Endothelial cell of coronary artery (primary cell): Measurements from ENCODE around the gene SDHD. TPM values are rescaled to one million over a fixed set of nuclear protein-coding genes. Genes with fewer than 3 reads are reported as not detected.

Source experiments
- total RNA-seq: library from RNA; depleted of rRNA; stranded (reverse); fragments of >200 nt; gene quantifications from 2 replicates; pipeline ENCODE4 v1.2.3, GENCODE V29; 2014

Gene SDHD
- total RNA-seq: 117 and 119 TPM in 2 replicates

GRCh38 chr11:112086422-112087191 is at the start of gene SDHD, which contains the start of gene TIMM8B:
TSS of gene SDHD (plus strand) at chr11:112086873. CDS start at chr11:112086908, 35 bp downstream.
TSS of gene TIMM8B (minus strand) at chr11:112086756. CDS start at chr11:112086723, 33 bp downstream.

GRCh38 chr11:112073941-112074811 is 12.5 kb upstream of the SDHD start, which contains the start of the genes NKAPD1 and PIH1D2:
TSS of gene NKAPD1 (plus strand) at chr11:112074299. CDS start at chr11:112075575, 1,276 bp downstream.
TSS of gene PIH1D2 (minus strand) at chr11:112074017. CDS start at chr11:112073174, 843 bp downstream.

Other genes with a start within 250 kb of the SDHD start
- gene ALG9, start 215.3 kb upstream of the SDHD start, total RNA-seq: 22.7 and 24.2 TPM in 2 replicates
- 2.2 and 2.5 TPM in 2 replicates for gene FDXACB1, start 207.7 kb upstream of the SDHD start, total RNA-seq
- gene CFAP68, start 207.3 kb upstream of the SDHD start, total RNA-seq: 3.9 and 5.1 TPM in 2 replicates
- gene CRYAB, start 175.1 kb upstream of the SDHD start, total RNA-seq: 0.18 and 5.7 TPM in 2 replicates
- 0.28 TPM in 1 of 2 replicates, not detected in the other for gene HSPB2, start 174.1 kb upstream of the SDHD start, total RNA-seq
- gene C11orf52, start 168.0 kb upstream of the SDHD start, total RNA-seq: 0.09 TPM in 1 of 2 replicates, not detected in the other
- gene DIXDC1, start 149.5 kb upstream of the SDHD start, total RNA-seq: 19.4 and 22.6 TPM in 2 replicates
- gene DLAT, start 61.5 kb upstream of the SDHD start, total RNA-seq: 30.9 and 34.5 TPM in 2 replicates
- 0.38 and 1.2 TPM in 2 replicates for gene PIH1D2, start 12.9 kb upstream of the SDHD start, total RNA-seq
- gene NKAPD1, start 12.6 kb upstream of the SDHD start, total RNA-seq: 17.4 and 21.4 TPM in 2 replicates
- 78.3 and 127 TPM in 2 replicates for gene TIMM8B, start 117 bp upstream of the SDHD start, total RNA-seq
- gene IL18, start 77.2 kb downstream of the SDHD start, total RNA-seq: 5.5 TPM in 1 of 2 replicates, not detected in the other
- 0.09 TPM in 1 of 2 replicates, not detected in the other for gene TEX12, start 80.5 kb downstream of the SDHD start, total RNA-seq
- 0.72 and 1.5 TPM in 2 replicates for gene BCO2, start 88.6 kb downstream of the SDHD start, total RNA-seq
- gene PTS, start 139.6 kb downstream of the SDHD start, total RNA-seq: 29.6 and 35.3 TPM in 2 replicates
- gene PLET1, start 174.0 kb downstream of the SDHD start, total RNA-seq: not detected in 2 replicates